Nephron (organoid): ENCODE results near the gene NAA16.

Source experiments
- H3K27ac Mint-ChIP-seq, 3 experiments: 2 replicates each; pipeline ENCODE4 v1.8.0; 2020; ENCODE audit warnings: mixed read lengths in 3 of 3, mild to moderate bottlenecking in 2 of 3, moderate library complexity in 1 of 3
- H3K27me3 Mint-ChIP-seq: 2 replicates; pipeline ENCODE4 v1.8.0; 2021; ENCODE audit warnings: low read depth, mild to moderate bottlenecking, moderate library complexity, mixed read lengths
- H3K36me3 Mint-ChIP-seq: 2 replicates; pipeline ENCODE4 v1.8.0; 2020; ENCODE audit warnings: low read depth, mixed read lengths
- H3K4me1 Mint-ChIP-seq: 2 replicates; pipeline ENCODE4 v1.8.0; 2020; ENCODE audit warnings: mixed read lengths
- H3K4me3 Mint-ChIP-seq, 3 experiments: 2 replicates each; pipeline ENCODE4 v1.8.0; 2020; ENCODE audit warnings: mild to moderate bottlenecking in 3 of 3, mixed read lengths in 3 of 3, moderate library complexity in 2 of 3
- H3K9me3 Mint-ChIP-seq: 2 replicates; pipeline ENCODE4 v1.8.0; 2020; ENCODE audit warnings: mixed read lengths
- CTCF ChIP-seq, 3 experiments: fragments of 200-600 bp; sonication (generic); IDR thresholded peaks; one replicate each; pipeline ENCODE4 v1.5.0; 2021; ENCODE audit warnings: antibody characterized with exemption in 3 of 3; ENCODE audit not compliant: unreplicated experiment in 3 of 3

NAA16 gene

GRCh38 chr13:41296879-41297646 lies 14.0 kb upstream of the NAA16 start:
- no peaks in the 10 kb centered on the region for H3K36me3 Mint-ChIP-seq
- H3K27ac Mint-ChIP-seq: no peak overlapping the region
- peaks cover 2% of the 10 kb centered on the region for H3K9me3 Mint-ChIP-seq
- H3K4me1 Mint-ChIP-seq: no peaks in the 10 kb centered on the region
- peaks cover 5% of the 10 kb centered on the region for H3K27me3 Mint-ChIP-seq
- TF ChIP-seq CTCF (IDR thresholded peaks at IDR 0.05; ENCODE audit: unreplicated experiment in 3 of 3): no peak
- H3K4me3 Mint-ChIP-seq: no peak overlapping the region

- Mint-ChIP-seq H3K36me3 (no peaks in the 10 kb centered on the region), H3K27ac (no peak overlapping the region), H3K9me3 (peaks cover 2% of the 10 kb centered on the region), H3K27me3 (peaks cover 5% of the 10 kb centered on the region), H3K4me3 (no peak overlapping the region), H3K4me1 (no peaks in the 10 kb centered on the region)
- no peak for TF ChIP-seq CTCF (IDR thresholded peaks at IDR 0.05; ENCODE audit: unreplicated experiment in 3 of 3)
Observed at GRCh38 chr13:41299316-41300094, 11.6 kb upstream of the NAA16 start.

GRCh38 chr13:41302743-41303142 lies 8.3 kb upstream of the NAA16 start:
- TF ChIP-seq CTCF (IDR thresholded peaks at IDR 0.05; ENCODE audit: unreplicated experiment in 3 of 3): no peak
- no peaks in the 10 kb centered on the region for H3K4me1 Mint-ChIP-seq
- H3K27ac Mint-ChIP-seq: no peak overlapping the region
- H3K36me3 Mint-ChIP-seq: no peaks in the 10 kb centered on the region
- no peaks in the 10 kb centered on the region for H3K9me3 Mint-ChIP-seq
- H3K4me3 Mint-ChIP-seq: no peak overlapping the region
- H3K27me3 Mint-ChIP-seq: peaks cover 5% of the 10 kb centered on the region

GRCh38 chr13:41304551-41304950 lies 6.5 kb upstream of the NAA16 start:
- Mint-ChIP-seq H3K4me1 (no peaks in the 10 kb centered on the region), H3K9me3 (no peaks in the 10 kb centered on the region), H3K27ac (no peak overlapping the region), H3K4me3 (no peak overlapping the region), H3K27me3 (peaks cover 5% of the 10 kb centered on the region), H3K36me3 (no peaks in the 10 kb centered on the region)
- TF ChIP-seq CTCF (IDR thresholded peaks at IDR 0.05; ENCODE audit: unreplicated experiment in 3 of 3): no peak

GRCh38 chr13:41306271-41307145 lies 4.6 kb upstream of the NAA16 start:
- Mint-ChIP-seq H3K27ac (peak overlapping the region; percentile 56 to 78 (median 70)), H3K27me3 (no peaks in the 10 kb centered on the region), H3K4me3 (peak overlapping the region in 1 of 3 experiments; percentile 32), H3K9me3 (no peaks in the 10 kb centered on the region), H3K4me1 (no peaks in the 10 kb centered on the region), H3K36me3 (no peaks in the 10 kb centered on the region)
- no peak for TF ChIP-seq CTCF (IDR thresholded peaks at IDR 0.05; ENCODE audit: unreplicated experiment in 3 of 3)
